Ovary (tissue), 9 donors: ENCODE measurements around the gene SCGB3A1. TPM values are rescaled to one million over a fixed set of nuclear protein-coding genes. Genes with fewer than 3 reads are reported as not detected.

Source experiments
- DNase-seq, 5 donors: peaks; one replicate each; pipeline ENCODE4 v3.0.0-alpha.2; 2019 to 2020
- H3K27ac ChIP-seq, 2 donors: fragments of 200-600 bp; one replicate each; pipeline versions ENCODE4 v1.5.1 to v1.8.0; 2019 to 2022
- H3K27me3 ChIP-seq: fragments of 200-600 bp; one replicate; pipeline ENCODE4 v1.8.0; 2022
- H3K36me3 ChIP-seq: fragments of 200-600 bp; sonication (generic); one replicate; pipeline ENCODE4 v1.5.1; 2019
- H3K4me1 ChIP-seq: one replicate; pipeline ENCODE4 v1.8.1; 2013; ENCODE audit warnings: mild to moderate bottlenecking, moderate library complexity; ENCODE audit not compliant: insufficient read depth
- H3K4me3 ChIP-seq: fragments of 200-600 bp; sonication (generic); one replicate; pipeline ENCODE4 v1.5.1; 2017
- H3K9me3 ChIP-seq, 2 donors: fragments of 200-600 bp in 1 of 2; sonication (generic) in 1 of 2; one replicate each; pipeline versions ENCODE4 v1.5.1 to v1.8.1; 2013 to 2019; ENCODE audit warnings: mild to moderate bottlenecking in 1 of 2, moderate library complexity in 1 of 2
- CTCF ChIP-seq, 3 donors: fragments of 450-650 bp in 2 of 3; fragments of 200-600 bp in 1 of 3; IDR thresholded peaks; one replicate each; pipeline versions ENCODE4 v1.5.1 to v1.8.0; 2016 to 2022; ENCODE audit warnings: antibody characterized with exemption in 3 of 3, mild to moderate bottlenecking in 1 of 3
- EP300 ChIP-seq: sonication (generic); formaldehyde crosslinking; IDR thresholded peaks from one replicate; pipeline ENCODE4 v1.6.1; 2017; ENCODE audit warnings: antibody characterized with exemption
- POLR2A ChIP-seq: fragments of 450-650 bp; IDR thresholded peaks from one replicate; pipeline ENCODE4 v1.6.1; 2017; ENCODE audit warnings: antibody characterized with exemption, mild to moderate bottlenecking, moderate library complexity
- WGBS, 3 donors: extraction: QIAGEN DNeasy Blood & Tissue Kit in 1 of 3; methylation state at CpG; one replicate each; pipeline versions ENCODE4 v1.1.5 to v1.1.7; 2013 to 2017; 5-methylcytosine and 5-hydroxymethylcytosine counted together
- intact Hi-C, 4 donors: fragments of 100-400 bp; cut with DNase I; formaldehyde crosslinking; loops; one replicate each; pipeline versions ENCODE4 v1.11.0 to v1.15.1; 2022 to 2023
- polyA plus RNA-seq, 2 donors: library from polyadenylated mRNA; stranded (reverse); fragments of 200-250 nt in 1 of 2; fragments of 350-450 nt in 1 of 2; fragmentation: Illumina TruSeq in 1 of 2; extraction: RNeasy Lipid Tissue Mini Kit (QIAGEN cat#74804) in 1 of 2; gene quantifications; one replicate each; pipeline ENCODE4 v1.2.3, GENCODE V29; 2013 to 2014
- total RNA-seq, 7 donors: library from RNA; depleted of rRNA in 2 of 7; stranded (reverse); fragments of >200 nt in 2 of 7; fragmentation: NEBNext Ultra II Directional in 3 of 7; extraction: Animal tissue kit (Norgen Biotek cat#: 25700) in 3 of 7; gene quantifications; one replicate each; pipeline versions ENCODE4 v1.1.0 to v1.2.4, GENCODE V29; 2016 to 2023
- donor health status: DM: no; HTN: no; CAD: no; lungs with moderate emphysema.
- donor health status: DM: no; HTN: no; CAD: no.
- donor health status: Bipolar disorder and iron deficiency.
- donor health status: DM: yes; HTN: yes; CAD: no.
- donor health status: DM: no; HTN: no; CAD: no.
- donor health status: DM: yes; HTN: yes; CAD: no.

The SCGB3A1 gene
- total and polyA plus RNA-seq, 9 donors, result 1.5 to 18.7 (median 2.7) TPM; not detected in 4

GRCh38 chr5:180600554-180601041 lies 9.3 kb upstream of the SCGB3A1 start:
- Histone ChIP-seq H3K36me3 (no peaks in the 10 kb centered on the region), H3K4me3 (no peak overlapping the region), H3K27ac (no peak overlapping the region), H3K9me3 (no peaks in the 10 kb centered on the region), H3K27me3 (no peaks in the 10 kb centered on the region), H3K4me1 (peaks cover 2% of the 10 kb centered on the region)
- TF ChIP-seq POLR2A, result no peak
- no peak for TF ChIP-seq CTCF (IDR thresholded peaks at IDR 0.05)
- TF ChIP-seq EP300, result no peak
- intact Hi-C loops, result no loop called here
- peak in 3 of 5 donors; percentile 5 to 16 (median 5) for DNase-seq
- 88 to 92% (median 89%) methylated on average over 12 of the region's 12 CpGs for WGBS, 3 donors

GRCh38 chr5:180599981-180600553 lies 8.8 kb upstream of the SCGB3A1 start:
- intact Hi-C loops, result no loop called here
- 78 to 86% (median 83%) methylated on average over 16 of the region's 16 CpGs for WGBS, 3 donors

GRCh38 chr5:180599590-180599914 lies 8.3 kb upstream of the SCGB3A1 start:
- Histone ChIP-seq H3K36me3 (no peaks in the 10 kb centered on the region), H3K27ac (no peak overlapping the region), H3K27me3 (no peaks in the 10 kb centered on the region), H3K9me3 (no peaks in the 10 kb centered on the region), H3K4me3 (no peak overlapping the region), H3K4me1 (peaks cover 2% of the 10 kb centered on the region)
- no peak for TF ChIP-seq POLR2A
- no peak for TF ChIP-seq EP300
- TF ChIP-seq CTCF (IDR thresholded peaks at IDR 0.05), result no peak
- WGBS, 3 donors, result 92 to 94% (median 93%) methylated on average over 5 to 6 of the region's 6 CpGs
- intact Hi-C loops, result no loop called here
- DNase-seq, result peak in 2 of 5 donors; percentile 3 to 6

More at GRCh38 chr5:180599981-180600553, 8.8 kb upstream of the SCGB3A1 start:
- peaks cover 2% of the 10 kb centered on the region for H3K4me1 ChIP-seq
- no peak overlapping the region for H3K27ac ChIP-seq
- H3K9me3 ChIP-seq, result no peaks in the 10 kb centered on the region
- no peaks in the 10 kb centered on the region for H3K27me3 ChIP-seq
- H3K4me3 ChIP-seq, result no peak overlapping the region
- no peaks in the 10 kb centered on the region for H3K36me3 ChIP-seq
- peak in 3 of 5 donors; percentile 2 to 16 (median 2) for DNase-seq
- TF ChIP-seq EP300, result no peak
- TF ChIP-seq CTCF (IDR thresholded peaks at IDR 0.05), result no peak

- no peak overlapping the region for H3K4me3 ChIP-seq
- no peak overlapping the region for H3K27ac ChIP-seq
- intact Hi-C loops, result no loop called here
- peak in 2 of 5 donors; percentile 4 for DNase-seq
- TF ChIP-seq CTCF (IDR thresholded peaks at IDR 0.05), result no peak
- no peak for TF ChIP-seq EP300
- no peak for TF ChIP-seq POLR2A
- H3K27me3 ChIP-seq, result no peaks in the 10 kb centered on the region
- no peaks in the 10 kb centered on the region for H3K9me3 ChIP-seq
- no peaks in the 10 kb centered on the region for H3K36me3 ChIP-seq
- peaks cover 2% of the 10 kb centered on the region for H3K4me1 ChIP-seq
- 88 to 90% (median 89%) methylated on average over 16 of the region's 16 CpGs for WGBS, 3 donors
Observed at GRCh38 chr5:180598797-180599589, 7.7 kb upstream of the SCGB3A1 start.
